Measurements from ENCODE around the gene TGFBI.

DNA sequence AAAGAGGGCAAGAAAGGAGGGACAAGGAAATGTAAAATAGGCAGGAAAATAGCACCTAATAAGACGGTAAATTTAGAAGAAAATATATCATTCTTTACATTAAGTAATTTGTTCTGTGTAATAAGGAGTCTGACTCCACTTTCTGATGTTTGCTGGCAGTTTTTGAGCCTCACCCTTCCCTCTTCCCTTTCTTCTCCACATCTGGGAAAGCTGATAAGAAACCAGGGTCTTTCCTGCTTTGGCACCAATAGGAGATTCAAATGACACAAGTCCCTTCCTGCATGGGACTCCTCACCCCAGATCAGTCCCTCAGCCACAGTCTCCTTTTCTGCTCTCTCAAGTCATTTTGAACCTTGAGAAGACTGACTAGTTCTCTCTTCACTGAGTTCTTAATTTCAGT, 42.8 kb upstream of the TGFBI start:
- TF ChIP-seq, protein P1, sequence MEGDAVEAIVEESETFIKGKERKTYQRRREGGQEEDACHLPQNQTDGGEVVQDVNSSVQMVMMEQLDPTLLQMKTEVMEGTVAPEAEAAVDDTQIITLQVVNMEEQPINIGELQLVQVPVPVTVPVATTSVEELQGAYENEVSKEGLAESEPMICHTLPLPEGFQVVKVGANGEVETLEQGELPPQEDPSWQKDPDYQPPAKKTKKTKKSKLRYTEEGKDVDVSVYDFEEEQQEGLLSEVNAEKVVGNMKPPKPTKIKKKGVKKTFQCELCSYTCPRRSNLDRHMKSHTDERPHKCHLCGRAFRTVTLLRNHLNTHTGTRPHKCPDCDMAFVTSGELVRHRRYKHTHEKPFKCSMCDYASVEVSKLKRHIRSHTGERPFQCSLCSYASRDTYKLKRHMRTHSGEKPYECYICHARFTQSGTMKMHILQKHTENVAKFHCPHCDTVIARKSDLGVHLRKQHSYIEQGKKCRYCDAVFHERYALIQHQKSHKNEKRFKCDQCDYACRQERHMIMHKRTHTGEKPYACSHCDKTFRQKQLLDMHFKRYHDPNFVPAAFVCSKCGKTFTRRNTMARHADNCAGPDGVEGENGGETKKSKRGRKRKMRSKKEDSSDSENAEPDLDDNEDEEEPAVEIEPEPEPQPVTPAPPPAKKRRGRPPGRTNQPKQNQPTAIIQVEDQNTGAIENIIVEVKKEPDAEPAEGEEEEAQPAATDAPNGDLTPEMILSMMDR (IDR thresholded peaks at IDR 0.05; ENCODE audit: low read depth, low read length) = no peak
- no peak for TF ChIP-seq EZH2phosphoT487 (IDR thresholded peaks at IDR 0.05; ENCODE audit: low read depth)
